K562 (cell line): ENCODE measurements around the gene CALY. TPM values are rescaled to one million over a fixed set of nuclear protein-coding genes. Genes with fewer than 3 reads are reported as not detected.

Source experiments
- BRCA1 ChIP-seq, 2 experiments: fragments of 450-650 bp in 1 of 2; sonication (generic) in 1 of 2; formaldehyde crosslinking in 1 of 2; IDR thresholded peaks; 2 replicates each; pipeline versions ENCODE4 v1.5.0 to v1.6.1; 2017 to 2020; ENCODE audit warnings: mild to moderate bottlenecking in 1 of 2, missing genetic modification reagents in 1 of 2
- E4F1 ChIP-seq: fragments of 250-450 bp; sonication (Bioruptor Pico); IDR thresholded peaks from 2 replicates; pipeline ENCODE4 v1.5.0; 2021; ENCODE audit warnings: mild to moderate bottlenecking, borderline replicate concordance
- HEY1 ChIP-seq: fragments of 250-450 bp; sonication (Bioruptor Pico); IDR thresholded peaks from 2 replicates; pipeline ENCODE4 v1.5.0; 2020; ENCODE audit warnings: mild to moderate bottlenecking, moderate library complexity, borderline replicate concordance
- MAZ ChIP-seq, 2 experiments: fragments of 450-650 bp in 1 of 2; sonication (generic) in 1 of 2; formaldehyde crosslinking; IDR thresholded peaks in 1 of 2; conservative IDR thresholded peaks in 1 of 2; 2 replicates each; pipeline versions ENCODE4 v1.4.0 to v1.5.0; 2020; ENCODE audit warnings: mild to moderate bottlenecking in 1 of 2, missing genetic modification reagents in 1 of 2
- MYC ChIP-seq, 2 experiments: fragments of 250-450 bp in 1 of 2; sonication (Bioruptor Pico) in 1 of 2; IDR thresholded peaks; 2 replicates each; pipeline versions ENCODE4 v1.5.1 to v1.6.1; 2012 to 2021; ENCODE audit warnings: low read depth in 2 of 2, borderline replicate concordance in 1 of 2, improper control_type of control experiment in 1 of 2, low read length in 1 of 2, mild to moderate bottlenecking in 1 of 2, moderate library complexity in 1 of 2
- PCBP1 ChIP-seq: fragments of 200-400 bp; formaldehyde crosslinking; IDR thresholded peaks from 2 replicates; pipeline ENCODE4 v1.6.1; 2018; ENCODE audit warnings: mild to moderate bottlenecking, low read depth, low read length; ENCODE audit not compliant: poor library complexity, severe bottlenecking
- RB1 ChIP-seq: fragments of 450-650 bp; IDR thresholded peaks from 2 replicates; pipeline ENCODE4 v1.6.1; 2017; ENCODE audit warnings: low read depth, mild to moderate bottlenecking
- TAF1 ChIP-seq: IDR thresholded peaks from 2 replicates; pipeline ENCODE4 v1.6.1; 2011; ENCODE audit warnings: mild to moderate bottlenecking, low read length, moderate library complexity; ENCODE audit not compliant: insufficient read depth, control insufficient read depth, severe bottlenecking; ENCODE audit errors: extremely low read depth
- YY1 ChIP-seq, 3 experiments: IDR thresholded peaks; 2 replicates each; pipeline ENCODE4 v1.6.1; 2011; ENCODE audit warnings: low read length in 2 of 3, mild to moderate bottlenecking in 2 of 3, moderate library complexity in 2 of 3, borderline replicate concordance in 1 of 3, control low read depth in 1 of 3, low read depth in 1 of 3; ENCODE audit not compliant: insufficient read depth in 3 of 3, insufficient replicate concordance in 2 of 3, control insufficient read depth in 1 of 3, insufficient read length in 1 of 3; ENCODE audit errors: extremely low read depth in 1 of 3
- ZFX ChIP-seq: sonication (generic); formaldehyde crosslinking; IDR thresholded peaks from 2 replicates; pipeline ENCODE4 v1.8.0; 2022; ENCODE audit warnings: mild to moderate bottlenecking, missing genetic modification reagents, moderate library complexity
- polyA plus RNA-seq, 8 experiments: library from polyadenylated mRNA; depleted of rRNA in 4 of 8; stranded (reverse) in 5 of 8; unstranded in 3 of 8; fragments of >200 nt; fragmentation: Nextera tagmentation in 2 of 8; fragmentation: Illumina TruSeq in 1 of 8; extraction: Ambion mirVana in 2 of 8; extraction: Trizol in 1 of 8; gene quantifications; 2 replicates each; pipeline versions ENCODE4 v1.2.1 to v1.2.3, GENCODE V29; 2011 to 2014; ENCODE audit warnings: inconsistent platforms in 1 of 8, missing spikeins in 1 of 8
- total RNA-seq, 7 experiments: library from RNA; depleted of rRNA in 6 of 7; stranded (reverse); fragments of >200 nt in 6 of 7; fragmentation: Illumina TruSeq in 2 of 7; extraction: Trizol in 2 of 7; gene quantifications; 2 replicates each; pipeline versions ENCODE4 v1.2.1 to v1.2.3, GENCODE V29; 2011 to 2021; ENCODE audit warnings: low replicate concordance in 1 of 7
- TF ChIP-seq, protein P1 (sequence below): fragments of 200-800 bp; sonication (Bioruptor generic); IDR thresholded peaks from 2 replicates; pipeline ENCODE4 v1.6.1; 2016; ENCODE audit warnings: missing genetic modification characterization, missing compliant biosample characterization
- TF ChIP-seq, protein P2 (sequence below): IDR thresholded peaks from 2 replicates; pipeline ENCODE4 v1.6.1; 2011; ENCODE audit warnings: borderline replicate concordance, low read depth, mild to moderate bottlenecking, moderate library complexity, low read length; ENCODE audit not compliant: insufficient read depth, poor library complexity, severe bottlenecking

Gene CALY
- total and polyA plus RNA-seq, 9 of the 15 experiments (the other 6 are each of a cell fraction or from before 2014, with no cell fraction given) = not detected

GRCh38 chr10:133357285-133358161, 20.8 kb upstream of the CALY start, which contains the start of gene FUOM (continued):
- TF ChIP-seq E4F1 (CRISPR knock-in tag) = no peak
- peak; percentile 45; the same call in 1 of the 2 replicates for TF ChIP-seq MYC (IDR thresholded peaks at IDR 0.05; ENCODE audit: low read depth, low read length)
- TF ChIP-seq MYC (CRISPR knock-in tag; IDR thresholded peaks at IDR 0.05; ENCODE audit: borderline replicate concordance, low read depth) = no peak
- peak; percentile 27; a peak in 2 of 4 replicates for TF ChIP-seq MAZ (CRISPR knock-in tag; conservative IDR thresholded peaks at IDR 0.05 in 1 of 2, IDR thresholded peaks at IDR 0.05 in 1 of 2)
- TF ChIP-seq RB1 = peak; percentile 30; the same call in 1 of the 2 replicates
- TF ChIP-seq, protein P1, sequence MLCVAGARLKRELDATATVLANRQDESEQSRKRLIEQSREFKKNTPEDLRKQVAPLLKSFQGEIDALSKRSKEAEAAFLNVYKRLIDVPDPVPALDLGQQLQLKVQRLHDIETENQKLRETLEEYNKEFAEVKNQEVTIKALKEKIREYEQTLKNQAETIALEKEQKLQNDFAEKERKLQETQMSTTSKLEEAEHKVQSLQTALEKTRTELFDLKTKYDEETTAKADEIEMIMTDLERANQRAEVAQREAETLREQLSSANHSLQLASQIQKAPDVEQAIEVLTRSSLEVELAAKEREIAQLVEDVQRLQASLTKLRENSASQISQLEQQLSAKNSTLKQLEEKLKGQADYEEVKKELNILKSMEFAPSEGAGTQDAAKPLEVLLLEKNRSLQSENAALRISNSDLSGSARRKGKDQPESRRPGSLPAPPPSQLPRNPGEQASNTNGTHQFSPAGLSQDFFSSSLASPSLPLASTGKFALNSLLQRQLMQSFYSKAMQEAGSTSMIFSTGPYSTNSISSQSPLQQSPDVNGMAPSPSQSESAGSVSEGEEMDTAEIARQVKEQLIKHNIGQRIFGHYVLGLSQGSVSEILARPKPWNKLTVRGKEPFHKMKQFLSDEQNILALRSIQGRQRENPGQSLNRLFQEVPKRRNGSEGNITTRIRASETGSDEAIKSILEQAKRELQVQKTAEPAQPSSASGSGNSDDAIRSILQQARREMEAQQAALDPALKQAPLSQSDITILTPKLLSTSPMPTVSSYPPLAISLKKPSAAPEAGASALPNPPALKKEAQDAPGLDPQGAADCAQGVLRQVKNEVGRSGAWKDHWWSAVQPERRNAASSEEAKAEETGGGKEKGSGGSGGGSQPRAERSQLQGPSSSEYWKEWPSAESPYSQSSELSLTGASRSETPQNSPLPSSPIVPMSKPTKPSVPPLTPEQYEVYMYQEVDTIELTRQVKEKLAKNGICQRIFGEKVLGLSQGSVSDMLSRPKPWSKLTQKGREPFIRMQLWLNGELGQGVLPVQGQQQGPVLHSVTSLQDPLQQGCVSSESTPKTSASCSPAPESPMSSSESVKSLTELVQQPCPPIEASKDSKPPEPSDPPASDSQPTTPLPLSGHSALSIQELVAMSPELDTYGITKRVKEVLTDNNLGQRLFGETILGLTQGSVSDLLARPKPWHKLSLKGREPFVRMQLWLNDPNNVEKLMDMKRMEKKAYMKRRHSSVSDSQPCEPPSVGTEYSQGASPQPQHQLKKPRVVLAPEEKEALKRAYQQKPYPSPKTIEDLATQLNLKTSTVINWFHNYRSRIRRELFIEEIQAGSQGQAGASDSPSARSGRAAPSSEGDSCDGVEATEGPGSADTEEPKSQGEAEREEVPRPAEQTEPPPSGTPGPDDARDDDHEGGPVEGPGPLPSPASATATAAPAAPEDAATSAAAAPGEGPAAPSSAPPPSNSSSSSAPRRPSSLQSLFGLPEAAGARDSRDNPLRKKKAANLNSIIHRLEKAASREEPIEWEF (CRISPR knock-in tag) = no peak
- no peak for TF ChIP-seq BRCA1 (IDR thresholded peaks at IDR 0.05)
- no peak for TF ChIP-seq BRCA1 (CRISPR knock-in tag; IDR thresholded peaks at IDR 0.05)
- TF ChIP-seq ZFX (CRISPR knock-in tag) = peak; percentile 50; the same call in 1 of the 2 replicates
- no peak for TF ChIP-seq HEY1 (CRISPR knock-in tag)
- peak; percentile 75 for TF ChIP-seq TAF1
- TF ChIP-seq PCBP1 = peak; percentile 61
- TF ChIP-seq YY1 (IDR thresholded peaks at IDR 0.05; ENCODE audit: borderline replicate concordance in 1 of 3, control insufficient read depth in 1 of 3, extremely low read depth in 1 of 3, insufficient read depth in 3 of 3, insufficient read length in 1 of 3, insufficient replicate concordance in 2 of 3, low read depth in 1 of 3, low read length in 2 of 3) = peak in 2 of 3 experiments; percentile 61 to 81
- TF ChIP-seq, protein P2, sequence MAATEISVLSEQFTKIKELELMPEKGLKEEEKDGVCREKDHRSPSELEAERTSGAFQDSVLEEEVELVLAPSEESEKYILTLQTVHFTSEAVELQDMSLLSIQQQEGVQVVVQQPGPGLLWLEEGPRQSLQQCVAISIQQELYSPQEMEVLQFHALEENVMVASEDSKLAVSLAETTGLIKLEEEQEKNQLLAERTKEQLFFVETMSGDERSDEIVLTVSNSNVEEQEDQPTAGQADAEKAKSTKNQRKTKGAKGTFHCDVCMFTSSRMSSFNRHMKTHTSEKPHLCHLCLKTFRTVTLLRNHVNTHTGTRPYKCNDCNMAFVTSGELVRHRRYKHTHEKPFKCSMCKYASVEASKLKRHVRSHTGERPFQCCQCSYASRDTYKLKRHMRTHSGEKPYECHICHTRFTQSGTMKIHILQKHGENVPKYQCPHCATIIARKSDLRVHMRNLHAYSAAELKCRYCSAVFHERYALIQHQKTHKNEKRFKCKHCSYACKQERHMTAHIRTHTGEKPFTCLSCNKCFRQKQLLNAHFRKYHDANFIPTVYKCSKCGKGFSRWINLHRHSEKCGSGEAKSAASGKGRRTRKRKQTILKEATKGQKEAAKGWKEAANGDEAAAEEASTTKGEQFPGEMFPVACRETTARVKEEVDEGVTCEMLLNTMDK = peak; percentile 36
